ENCODE measurements around the gene ACTN4. TPM values are rescaled to one million over a fixed set of nuclear protein-coding genes. Genes with fewer than 3 reads are reported as not detected.
"Not testable (repeated sequence)": the region's sequence is repeated elsewhere in the genome, so short reads cannot be mapped to it uniquely, and the experiment has no call there.

The ACTN4 gene
- total RNA-seq, 1 donor from 2014 or later = 628 TPM

DNA sequence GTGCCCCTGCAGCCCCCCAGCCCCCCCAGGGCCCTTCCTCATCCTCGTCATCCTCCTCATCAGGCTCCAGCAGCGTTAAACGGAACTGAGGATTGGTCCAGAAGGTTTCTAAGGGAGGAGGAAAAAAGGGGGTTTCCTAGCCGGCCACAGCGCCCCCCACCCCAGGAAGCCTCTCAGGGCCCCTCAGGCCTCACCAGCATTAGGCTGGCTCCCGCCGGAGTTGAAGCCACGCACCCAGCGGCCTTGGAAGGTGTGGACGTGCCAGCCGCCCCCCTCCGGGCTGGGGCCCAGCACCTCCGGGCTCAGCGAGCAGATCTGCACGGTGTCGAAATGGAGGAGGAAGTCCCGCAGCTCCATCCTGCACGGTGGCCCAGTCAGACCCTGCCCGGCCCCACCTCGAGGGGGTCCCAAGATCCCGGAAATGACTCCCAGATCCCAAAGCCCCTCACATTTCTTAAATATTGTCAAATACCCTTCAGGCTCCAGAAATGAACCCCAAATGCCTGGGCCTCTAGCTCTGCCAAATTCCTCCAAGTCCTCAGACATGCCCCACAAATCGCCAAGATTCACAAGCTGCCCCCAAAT is 89.9 kb downstream of the ACTN4 start:
- no peak for DNase-seq (ENCODE audit: low spot score)

DNA sequence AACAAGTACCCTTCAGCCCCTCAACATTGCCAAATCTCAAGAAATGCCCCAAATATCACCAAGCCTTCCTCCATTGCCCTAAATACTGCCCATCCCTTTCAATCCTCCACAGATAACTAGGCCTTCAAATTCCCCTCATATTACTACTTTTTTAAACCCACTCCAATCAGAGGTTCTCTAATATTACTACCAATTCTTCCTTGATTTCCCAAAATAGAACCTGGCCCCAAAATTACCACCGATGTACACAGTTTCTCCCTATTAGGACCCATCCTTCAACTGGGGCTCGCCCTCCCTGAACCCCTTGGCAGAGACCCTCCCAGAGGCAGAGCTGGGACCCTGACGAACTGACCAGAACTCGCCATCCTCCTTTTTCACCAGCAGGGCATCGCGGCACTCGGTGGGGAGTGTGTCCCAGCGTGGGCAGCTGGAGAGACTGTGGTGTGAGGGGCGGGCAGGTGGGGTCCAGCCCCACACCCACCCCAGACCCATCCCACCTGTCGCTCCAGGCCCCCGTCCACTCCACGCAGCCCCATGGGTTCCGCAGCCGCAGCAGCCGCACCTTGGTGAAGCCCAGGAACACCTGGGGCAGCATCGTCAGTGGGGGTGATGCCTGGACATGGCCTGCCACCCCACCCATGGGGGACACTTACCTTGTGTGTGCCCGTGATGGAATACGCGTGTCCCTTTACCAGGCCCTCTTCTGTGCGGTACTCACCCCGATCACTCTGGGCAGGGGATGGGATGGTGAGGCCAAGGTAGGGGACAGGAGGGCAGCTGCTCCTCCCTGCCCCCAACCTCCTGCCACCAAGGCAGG is 90.7 kb downstream of the ACTN4 start:
- no peak for DNase-seq (ENCODE audit: low spot score)

DNA sequence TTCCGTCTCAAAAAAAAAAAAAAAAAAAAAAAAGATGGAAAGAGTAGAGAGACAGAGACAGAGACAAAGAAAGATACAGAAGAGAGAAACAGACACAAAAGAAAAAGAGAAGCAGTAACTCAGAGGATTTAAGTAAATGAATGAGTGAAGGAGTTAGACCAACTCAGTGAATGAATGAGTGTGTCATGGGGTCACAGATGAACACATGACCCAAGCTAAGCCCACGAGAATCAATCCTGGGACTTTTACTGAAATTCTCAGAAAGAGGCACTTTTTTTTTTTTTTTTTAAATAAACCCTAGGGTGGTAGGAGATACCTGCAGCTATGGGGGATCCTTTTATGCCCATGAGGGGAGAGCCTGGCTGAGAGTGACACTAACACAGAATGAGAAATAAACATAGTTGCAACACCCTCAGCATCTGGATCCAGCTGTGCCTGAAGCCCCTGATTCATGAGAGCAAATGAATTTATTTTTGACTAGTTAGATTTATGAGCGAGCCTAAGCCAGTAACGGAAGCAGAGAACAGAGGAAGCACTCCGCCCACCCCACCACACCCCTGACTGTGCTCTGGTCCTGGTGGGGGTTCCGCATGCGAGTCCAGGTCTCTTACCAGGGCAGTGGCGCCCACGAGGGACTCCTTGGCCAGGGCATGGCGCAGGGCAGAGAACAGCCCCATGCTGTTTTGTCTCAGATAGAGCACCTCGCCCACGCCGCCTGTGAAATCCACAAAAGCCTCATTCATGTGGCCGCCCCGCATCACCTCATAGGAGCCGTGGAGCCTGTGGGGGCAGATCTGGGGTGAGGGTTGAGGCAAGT is 92.2 kb downstream of the ACTN4 start:
- no peak for DNase-seq (ENCODE audit: low spot score)

DNA sequence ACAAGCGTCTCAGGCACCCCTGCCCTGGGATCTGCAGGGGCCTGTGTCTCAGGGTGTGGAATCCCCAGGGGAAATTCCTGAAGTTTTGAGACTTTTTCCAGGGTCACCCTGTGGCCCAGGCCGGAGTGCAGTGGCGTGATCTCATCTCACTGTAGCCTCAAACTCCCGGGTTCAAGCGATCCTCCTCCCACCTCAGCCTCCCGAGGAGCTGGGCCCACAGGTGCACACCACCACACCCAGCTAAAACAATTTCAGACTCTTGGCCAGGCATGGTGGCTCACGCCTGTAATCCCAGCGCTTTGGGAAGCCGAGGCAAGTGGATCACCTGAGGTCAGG is 92.8 kb downstream of the ACTN4 start:
- no peak for DNase-seq (ENCODE audit: low spot score)

DNA sequence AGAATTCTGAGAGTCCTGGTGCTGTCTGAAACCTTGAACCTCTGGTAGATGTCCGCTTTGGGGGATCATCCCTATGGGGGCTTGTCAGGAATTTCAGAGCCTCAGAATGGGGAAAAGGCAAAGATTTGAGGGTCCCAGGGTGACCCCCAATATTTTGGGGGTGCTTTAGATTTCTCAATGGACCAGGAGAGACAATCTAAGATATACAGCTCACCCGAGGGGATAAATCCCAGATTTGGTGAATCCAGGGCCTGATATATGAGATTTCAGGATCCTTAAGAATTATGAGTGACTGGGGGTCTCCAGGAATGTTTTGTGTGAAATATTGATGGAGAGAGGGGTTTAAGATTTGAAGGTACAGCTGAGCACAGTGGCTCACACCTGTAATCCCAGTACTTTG is 93.5 kb downstream of the ACTN4 start:
- no peak for DNase-seq (ENCODE audit: low spot score)

DNA sequence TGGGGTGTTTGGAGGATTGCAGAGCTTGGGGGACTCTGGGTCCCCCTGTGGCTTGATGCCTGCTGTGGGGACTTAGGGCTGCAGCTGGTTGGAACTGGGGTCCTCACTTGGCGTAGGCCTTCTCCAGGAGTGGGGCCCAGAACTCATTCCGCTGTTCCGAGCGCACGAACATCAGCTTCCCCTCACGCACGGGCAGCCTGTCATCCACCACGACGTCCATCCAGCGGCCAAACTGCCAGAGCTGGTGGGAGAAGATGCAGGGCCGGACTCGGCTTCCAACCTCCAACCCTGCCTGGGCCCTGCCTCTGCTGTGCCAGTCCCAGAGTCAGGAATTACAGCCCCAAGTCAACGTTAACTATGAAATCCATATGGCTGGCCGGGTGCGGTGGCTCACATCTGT is 94.2 kb downstream of the ACTN4 start:
- DNase-seq (ENCODE audit: low spot score) = no peak

DNA sequence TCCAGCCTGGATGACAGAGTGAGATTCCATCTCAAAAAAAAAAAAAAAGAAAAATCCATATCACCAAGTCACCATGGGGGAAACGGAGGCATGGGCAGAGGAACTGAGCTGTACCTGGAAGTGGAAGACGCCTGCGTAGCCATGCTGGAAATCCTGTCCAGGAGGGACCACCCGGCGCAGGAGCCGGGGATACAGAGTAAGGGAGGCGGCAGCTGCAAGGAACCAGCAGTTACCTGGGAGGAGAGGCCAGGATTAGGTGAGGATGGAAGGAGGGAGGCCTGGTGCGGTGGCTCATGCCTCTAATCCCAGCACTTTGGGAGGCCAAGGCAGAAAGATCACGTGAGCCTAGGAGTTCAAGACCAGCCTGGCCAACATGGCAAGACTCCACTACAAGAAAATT is 94.8 kb downstream of the ACTN4 start:
- no peak for DNase-seq (ENCODE audit: low spot score)

DNA sequence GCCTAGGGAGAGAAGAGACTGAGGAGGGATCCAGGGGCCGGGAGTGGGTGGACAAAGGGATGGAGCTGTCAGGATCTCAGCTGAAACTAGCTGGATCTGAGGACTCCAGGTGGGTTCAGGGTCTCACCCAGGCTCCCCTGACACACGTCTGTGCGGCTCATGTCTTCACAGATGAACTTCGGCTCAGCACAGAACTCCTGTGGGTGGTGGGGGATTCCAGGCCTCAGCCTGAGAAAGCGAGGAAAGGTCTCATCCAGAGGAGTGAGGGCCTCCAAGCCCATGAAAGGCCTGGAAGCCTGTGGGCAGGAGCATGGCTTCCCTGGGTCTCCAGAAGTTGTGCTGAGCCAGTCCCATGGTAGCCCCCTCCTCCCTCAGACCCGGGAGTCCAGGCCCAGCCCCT is 95.5 kb downstream of the ACTN4 start:
- DNase-seq (ENCODE audit: low spot score) = no peak

DNA sequence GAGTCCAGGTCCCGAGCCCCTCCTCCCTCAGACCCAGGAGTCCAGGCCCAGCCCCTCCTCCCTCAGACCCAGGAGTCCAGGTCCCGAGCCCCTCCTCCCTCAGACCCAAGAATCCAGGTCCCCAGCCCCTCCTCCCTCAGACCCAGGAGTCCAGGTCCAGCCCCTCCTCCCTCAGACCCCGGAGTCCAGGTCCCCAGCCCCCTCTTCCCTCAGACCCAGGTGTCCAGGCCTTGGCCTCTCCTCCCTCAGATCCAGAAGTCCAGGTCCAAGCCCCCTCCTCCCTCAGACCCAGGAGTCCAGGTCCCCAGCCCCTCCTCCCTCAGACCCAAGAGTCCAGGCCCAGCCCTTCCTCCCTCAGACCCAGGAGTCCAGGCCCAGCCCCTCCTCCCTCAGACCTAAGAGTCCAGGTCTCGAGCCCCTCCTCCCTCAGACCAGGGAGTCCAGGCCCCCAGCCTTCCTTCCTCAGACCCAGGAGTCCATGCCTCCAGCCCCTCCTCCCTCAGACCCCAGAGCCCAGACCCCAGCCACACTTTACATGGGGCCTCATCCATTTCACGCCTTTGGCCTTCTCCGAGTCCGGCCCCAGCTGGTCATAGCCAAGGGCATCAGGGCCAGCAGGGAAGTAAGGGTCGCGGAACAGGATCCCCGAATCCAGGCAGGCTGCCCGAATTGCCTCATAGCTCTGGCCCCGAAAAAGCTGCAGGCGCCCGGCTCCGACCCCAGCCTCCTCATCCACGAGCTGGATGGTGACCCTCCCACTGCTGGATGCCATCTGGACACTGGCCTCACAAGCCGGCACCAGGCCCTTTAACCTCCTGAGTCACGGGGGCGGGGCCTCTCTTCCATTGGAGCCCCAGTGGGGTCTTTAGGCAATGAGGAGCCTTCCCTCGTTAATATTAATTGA is 96.2 kb downstream of the ACTN4 start:
- DNase-seq (ENCODE audit: low spot score) = no peak

DNA sequence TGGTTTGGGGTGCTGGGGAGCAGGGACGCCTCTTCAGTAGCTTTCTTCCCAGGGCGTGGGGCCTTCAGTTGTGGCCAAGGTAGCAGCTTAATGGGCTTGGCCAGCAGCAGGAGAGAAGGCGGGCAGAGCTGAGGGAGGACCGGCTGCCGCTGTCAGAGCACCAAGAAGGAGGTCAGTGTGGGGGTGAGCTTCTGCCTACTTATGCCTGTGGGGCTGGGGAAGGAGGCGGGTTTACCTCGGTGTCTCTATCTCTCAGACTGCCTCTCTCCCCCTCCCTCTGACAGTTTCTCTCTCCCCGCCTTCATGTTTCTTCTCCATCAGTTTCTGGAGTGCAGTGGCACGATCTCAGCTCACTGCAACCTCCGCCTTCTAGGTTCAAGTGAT is 96.8 kb downstream of the ACTN4 start, which contains the start of gene CAPN12:
CAPN12 (minus strand) TSS at position 177 of the 384 bp plus-strand sequence. CDS start 309 bp downstream, outside the sequence.
- no peak for DNase-seq (ENCODE audit: low spot score)

DNA sequence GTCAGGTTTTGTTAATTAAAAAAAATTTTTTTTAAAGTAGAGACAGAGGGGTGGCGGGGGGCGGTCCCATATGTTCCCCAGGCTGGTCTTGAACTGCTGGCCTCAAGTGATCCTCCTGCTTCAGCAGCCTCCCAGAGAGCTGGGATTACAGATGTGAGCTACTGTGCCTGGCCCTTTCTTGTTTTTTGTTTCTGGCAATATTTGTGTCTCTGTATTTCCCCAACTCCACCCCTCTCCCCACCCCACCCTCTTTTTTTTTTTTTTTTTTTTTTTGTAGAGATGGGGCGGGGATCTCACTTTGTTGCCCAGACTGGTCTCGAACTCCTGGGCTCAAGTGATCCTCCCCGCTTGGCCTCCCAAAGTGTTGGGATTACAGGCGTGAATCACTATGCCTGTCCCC is 97.4 kb downstream of the ACTN4 start:
- no peak for DNase-seq (ENCODE audit: low spot score)

DNA sequence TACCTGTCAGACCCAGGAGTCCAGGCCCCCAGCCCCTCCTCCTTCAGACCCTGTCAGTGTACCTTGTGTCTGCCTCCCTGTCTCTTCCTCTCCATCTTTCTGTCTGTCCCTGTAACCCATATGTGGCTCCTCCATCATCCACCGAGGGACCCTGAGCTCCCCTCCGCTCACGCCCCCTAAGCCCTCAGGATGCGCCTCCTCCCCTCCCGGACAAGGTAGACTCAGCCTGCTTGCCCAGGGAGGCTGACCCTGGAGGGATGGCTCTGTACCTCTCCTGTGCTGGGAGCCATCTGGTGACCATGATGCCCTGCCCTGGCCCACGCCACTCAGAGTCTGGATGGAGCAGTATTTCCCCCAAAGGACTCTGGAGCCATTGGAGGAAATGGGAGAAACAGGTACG is 97.9 kb downstream of the ACTN4 start:
- DNase-seq (ENCODE audit: low spot score) = no peak

DNA sequence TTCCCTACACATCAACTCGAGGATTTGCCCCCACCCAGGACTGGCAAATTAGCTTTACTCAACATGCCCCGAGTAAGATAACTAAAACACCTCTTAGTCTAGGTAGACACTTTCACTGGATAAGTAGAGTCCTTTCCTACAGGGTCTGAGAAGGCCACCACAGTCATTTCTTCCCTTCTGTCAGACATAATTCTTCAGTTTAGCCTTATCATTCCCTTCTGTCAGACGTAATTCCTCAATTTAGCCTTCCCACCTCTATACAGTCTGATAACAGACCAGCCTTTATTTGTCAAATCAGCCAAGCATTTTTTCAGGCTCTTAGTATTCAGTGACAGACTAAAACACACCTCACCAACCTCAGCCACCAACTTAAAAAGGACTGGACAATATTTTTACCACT is 106.3 kb downstream of the ACTN4 start:
- not testable (repeated sequence) for DNase-seq (ENCODE audit: low spot score)

DNA sequence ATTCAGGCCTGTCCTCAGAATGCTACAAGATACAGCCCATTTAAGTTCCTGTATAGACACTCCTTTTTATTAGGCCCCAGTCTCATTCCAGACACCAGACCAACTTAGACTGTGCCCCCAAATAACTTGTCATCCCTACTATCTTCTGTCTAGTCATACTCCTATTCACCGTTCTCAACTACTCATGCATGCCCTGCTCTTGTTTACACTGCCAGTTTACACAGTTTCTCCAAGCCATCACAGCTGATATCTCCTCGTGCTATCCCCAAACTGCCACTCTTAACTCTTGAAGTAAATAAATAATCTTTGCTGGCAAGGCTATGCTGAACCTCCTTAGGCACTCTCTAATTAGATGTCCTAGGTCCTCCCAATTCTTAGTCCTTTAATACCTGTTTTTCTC is 106.7 kb downstream of the ACTN4 start:
- DNase-seq (ENCODE audit: low spot score) = not testable (repeated sequence)

DNA sequence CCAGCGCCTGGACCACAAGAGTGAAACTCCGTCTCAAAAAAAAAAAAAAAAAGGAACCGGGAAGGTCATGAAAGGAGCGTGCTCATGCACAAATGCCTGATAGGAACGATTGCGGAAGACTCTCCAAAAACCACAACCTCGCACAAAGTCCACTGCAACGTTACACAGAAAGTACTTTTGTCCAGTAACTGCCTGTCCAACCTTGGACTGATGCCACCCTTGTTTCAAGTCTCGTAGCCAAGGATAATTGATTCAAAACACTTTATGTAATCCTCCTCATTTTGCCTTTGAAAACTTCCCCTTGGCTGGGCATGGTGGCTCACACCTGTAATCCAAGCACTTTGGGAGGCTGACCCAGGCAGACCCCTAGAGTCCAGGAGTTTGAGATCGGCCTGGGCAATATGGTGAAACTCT is 112.1 kb downstream of the ACTN4 start:
- peak; percentile 92 for DNase-seq (ENCODE audit: low spot score)

DNA sequence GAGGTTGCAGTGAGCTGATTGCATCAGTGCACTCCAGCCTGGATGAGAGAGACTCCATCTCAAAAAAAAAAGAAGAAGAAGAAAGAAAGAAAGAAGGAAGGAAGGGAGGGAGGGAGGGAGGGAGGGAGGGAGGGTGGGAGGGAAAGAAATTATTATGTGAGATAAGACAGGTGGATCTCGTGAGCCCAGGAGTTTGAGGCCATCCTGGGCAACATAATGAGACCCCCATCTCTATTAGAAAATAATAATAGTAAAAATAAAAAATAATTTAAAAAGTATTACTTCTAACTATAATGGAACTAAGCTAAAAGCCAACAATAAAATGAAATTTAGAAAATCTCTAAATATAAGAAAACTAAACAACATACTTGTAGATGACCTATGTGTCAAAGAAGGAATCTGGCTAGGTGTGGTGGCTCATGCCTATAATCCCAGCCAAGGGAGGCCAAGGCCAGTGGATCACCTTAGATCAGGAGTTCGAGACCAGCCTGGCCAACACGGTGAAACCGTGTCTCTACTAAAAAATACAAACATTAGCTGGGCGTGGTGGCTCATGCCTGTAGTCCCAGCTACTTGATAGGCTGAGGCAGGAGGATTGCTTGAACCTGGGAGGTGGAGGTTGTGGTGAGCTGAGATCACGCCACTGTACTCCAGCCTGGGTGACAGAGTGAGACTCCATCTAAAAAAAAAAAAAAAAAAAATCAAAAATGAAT is 113.5 kb downstream of the ACTN4 start:
- not testable (repeated sequence) for DNase-seq (ENCODE audit: low spot score)

DNA sequence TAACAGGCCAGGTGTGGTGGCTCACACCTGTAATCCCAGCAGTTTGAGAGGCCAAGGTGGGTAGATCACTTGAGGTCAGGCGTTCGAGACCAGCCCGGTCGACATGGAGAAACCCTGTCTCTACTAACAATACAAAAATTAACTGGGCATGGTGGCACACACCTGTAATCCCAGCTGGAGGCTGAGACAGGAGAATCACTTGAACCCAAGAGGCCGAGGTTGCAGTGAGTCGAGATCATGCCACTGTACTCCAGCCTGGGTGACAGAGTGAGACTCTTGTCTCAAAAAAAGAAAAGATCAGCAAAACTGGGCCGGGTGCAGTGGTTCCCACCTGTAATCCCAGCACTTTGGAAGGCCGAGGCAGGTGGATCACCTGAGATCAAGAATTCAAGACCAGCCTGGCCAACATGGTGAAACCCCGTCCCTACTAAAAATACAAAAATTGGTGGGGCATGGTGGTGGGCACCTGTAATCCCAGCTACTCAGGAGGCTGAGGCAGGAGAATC is 114.5 kb downstream of the ACTN4 start:
- not testable (repeated sequence) for DNase-seq (ENCODE audit: low spot score)

DNA sequence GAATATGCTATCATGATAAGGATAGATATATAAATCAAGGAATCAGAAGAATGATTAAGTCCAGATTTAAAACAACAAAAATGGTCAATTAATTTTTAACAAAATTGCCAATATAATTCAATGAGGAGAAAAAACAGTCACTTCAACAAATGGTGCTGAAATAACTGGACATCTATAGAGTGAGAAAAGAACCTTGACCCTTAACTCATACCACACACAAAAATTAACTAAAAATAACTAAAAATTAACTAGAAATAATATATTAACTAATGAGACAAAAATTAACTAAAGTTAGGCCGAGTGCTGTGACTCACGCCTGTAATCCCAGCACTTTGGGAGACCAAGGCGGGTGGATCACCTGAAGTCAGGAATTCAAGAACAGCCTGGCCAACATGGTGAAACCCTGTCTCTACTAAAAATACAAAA is 116.4 kb downstream of the ACTN4 start:
- DNase-seq (ENCODE audit: low spot score) = peak; percentile 38

DNA sequence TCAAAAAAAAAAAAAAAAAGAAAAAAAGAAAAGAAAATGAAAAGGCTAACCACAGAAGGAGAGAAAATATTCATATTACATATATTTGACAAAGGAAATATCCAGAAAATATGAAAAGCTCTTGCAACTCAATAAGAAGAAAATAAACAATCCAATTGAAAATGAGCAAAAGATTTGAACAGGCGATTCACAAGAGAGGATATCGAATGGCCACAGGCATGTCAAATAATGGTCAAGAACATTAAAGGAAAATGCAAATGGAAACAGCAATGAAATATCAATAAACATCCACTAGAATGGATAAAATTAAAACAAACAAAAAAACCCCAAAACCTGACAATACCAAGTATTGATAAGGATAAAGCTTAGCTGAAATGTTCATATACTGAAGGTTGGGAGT is 117.8 kb downstream of the ACTN4 start:
- no peak for DNase-seq (ENCODE audit: low spot score)

DNA sequence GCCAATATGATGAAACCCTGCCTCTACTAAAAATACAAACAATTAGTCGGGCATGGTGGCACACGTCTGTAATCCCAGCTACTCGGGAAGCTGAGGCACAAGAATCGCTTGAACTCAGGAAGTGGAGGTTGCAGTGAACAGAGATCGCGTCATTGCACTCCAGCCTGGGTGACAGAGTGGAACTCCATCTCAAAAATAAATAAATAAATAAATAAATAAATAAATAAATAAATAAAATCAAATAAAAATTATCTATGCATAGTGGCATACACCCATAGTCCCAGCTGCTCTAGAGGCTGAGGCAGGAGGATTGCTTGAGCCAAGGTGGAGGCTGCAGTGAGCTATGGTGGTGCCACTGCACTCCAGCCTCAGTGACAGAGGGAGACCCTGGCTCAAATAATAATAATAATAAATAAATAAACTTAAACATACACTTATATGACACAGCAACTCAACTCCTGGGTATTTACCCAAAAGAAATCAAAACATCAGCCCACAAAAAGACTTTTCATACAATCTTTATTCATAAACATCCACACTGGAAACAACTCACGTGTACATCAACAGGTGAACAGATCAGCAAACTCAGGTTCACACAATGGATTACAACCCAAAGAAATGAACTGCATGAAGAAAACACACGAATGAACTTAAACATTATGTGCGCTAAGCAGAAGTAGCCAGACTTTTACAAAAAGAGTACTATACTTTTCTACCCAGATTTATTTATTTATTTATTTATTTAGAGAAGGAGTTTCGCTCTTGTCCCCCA is 119.0 kb downstream of the ACTN4 start:
- DNase-seq (ENCODE audit: low spot score) = no peak
